Hepatic stellate cell (primary cell): ENCODE measurements around the gene P2RY13.

Source experiments
- DNase-seq: peaks from one replicate; pipeline ENCODE4 v3.0.0; 2011; ENCODE audit warnings: low spot score

Gene P2RY13

DNA sequence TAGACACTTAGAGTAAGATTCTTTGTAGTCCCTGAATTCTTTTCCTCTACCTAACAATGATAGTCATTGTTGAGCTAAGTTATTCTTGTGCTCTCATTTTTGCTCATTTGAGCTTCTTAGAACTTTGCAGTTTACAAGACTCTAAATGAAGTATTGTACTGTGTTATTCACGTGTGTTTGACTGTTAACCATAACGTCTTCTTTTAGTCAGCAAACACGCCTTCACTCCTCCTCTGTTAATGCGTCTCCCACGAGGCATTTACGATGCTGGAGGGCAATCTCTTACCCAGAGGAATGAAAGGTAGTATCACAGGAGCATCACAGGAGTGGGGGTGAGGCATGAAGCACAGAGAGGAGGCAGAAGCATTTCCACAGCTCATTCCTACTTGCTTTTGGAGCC, 36.2 kb downstream of the P2RY13 start:
- no peak for DNase-seq

DNA sequence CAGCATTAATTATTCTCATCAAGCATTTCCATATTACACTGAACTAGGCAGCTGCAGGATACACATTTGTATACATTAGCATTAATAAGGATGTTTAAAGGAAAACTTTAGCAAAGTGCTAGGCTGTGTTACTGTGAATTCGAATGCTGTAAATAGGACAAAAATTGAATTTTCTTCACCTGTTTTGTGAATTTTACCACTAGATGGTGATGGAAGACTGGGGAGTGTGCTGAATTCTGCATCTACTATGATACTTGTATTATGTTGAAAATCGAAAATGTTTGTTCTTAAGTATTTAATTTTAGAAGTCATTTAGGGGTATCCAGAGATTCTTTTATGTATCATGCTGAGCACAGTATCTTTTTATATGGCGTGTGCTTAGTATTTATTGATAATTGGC, 38.7 kb downstream of the P2RY13 start:
- DNase-seq = peak; percentile 26

DNA sequence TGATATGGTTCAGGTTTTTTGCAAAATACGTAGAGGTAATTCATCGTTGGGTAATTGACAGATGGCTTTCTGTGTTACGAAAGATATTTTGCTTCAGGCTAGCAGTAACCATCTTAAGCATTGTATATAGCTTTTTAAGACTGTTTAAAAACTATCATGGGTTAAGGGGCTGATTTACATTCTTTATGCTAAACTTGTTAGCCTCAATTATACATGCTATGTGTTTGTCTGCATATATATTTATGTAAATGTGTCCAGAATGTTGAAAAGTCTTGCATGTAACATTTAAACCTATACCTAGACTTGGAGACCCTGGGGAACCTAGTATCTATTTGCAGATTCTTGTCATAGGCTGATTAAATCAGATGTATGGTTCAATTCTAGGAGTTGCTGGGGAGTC, 39.9 kb downstream of the P2RY13 start:
- no peak for DNase-seq

DNA sequence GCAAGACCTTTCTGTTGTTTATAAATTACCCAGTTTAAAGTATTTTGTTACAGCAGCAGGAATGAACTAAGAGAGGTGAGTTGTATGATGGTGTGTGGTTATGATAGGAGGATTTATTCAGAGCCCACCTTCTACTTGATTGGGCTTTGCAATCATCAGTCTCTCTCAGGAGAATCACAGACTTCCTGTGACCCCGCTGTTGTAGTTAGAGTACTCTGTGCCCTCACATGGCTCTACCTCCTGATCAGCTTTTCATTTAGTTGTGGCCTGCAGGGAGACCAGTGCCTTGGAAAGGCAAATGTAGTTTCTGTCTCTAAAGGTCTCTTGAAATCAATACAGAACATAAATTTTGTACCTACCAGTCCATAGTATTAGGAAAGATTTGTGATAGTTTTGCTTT, 43.4 kb downstream of the P2RY13 start:
- DNase-seq = no peak

DNA sequence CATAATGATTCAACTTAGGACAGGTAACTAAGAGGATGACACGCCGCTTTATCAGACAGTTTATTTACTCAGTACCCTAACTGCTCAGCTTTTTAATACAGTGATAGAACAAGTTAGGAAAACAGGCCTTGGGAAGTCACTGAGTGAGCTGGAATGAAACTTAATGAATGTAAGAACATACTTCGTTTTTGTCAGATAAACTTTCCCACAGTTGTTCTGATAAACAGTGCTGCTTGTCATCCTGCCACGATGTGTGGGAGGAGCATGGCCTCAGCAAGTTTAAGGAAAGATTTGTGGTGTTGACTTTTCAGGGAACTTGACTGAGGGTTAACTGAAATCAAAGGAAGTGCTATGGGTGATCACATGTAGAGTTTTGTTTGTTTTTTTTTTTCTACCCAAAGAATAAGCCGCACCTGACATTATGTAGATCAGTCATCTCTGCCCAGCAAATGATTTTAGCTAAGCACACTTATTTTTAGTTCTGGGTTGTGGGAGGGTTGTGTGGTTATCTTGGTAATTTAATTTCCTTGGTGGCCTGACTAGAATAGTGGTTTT, 45.4 kb downstream of the P2RY13 start:
- DNase-seq = no peak

DNA sequence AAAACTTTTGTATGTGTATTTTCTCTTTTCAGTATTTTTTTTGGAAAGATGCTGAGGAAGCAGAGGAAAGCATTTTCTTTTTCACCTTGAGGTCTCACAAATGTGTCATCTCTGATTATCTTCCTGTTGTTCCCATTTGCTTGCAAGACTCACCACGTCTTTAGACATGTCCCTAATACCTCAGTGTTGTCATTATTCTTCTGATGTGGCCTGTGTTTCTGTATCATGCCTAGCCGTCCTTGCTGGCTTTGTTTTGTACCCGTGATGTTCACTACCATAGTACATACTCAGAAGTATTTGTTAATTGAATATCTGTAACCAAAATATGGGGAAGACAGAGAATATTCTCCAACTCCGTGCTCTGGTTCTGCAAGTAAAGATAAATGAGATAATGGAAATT, 46.0 kb downstream of the P2RY13 start:
- no peak for DNase-seq

DNA sequence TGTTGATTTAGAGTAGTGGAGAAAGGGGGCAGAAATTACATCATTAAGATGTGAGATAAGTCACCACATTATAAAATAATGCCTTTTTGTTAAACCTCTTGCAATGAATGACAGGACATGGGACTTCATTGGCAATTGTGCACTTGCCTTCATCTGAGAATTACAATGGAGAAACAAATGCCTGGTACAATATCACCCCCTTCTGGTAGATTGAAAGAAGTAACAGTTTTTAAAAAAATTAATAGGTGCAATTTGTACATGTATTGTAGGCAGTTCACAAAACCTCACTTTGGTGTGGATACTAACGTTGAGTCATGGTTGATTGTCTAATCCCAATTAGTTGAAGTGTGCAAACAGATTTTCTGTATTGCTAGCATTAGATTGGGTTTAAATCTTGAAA, 46.4 kb downstream of the P2RY13 start:
- peak; percentile 42 for DNase-seq

DNA sequence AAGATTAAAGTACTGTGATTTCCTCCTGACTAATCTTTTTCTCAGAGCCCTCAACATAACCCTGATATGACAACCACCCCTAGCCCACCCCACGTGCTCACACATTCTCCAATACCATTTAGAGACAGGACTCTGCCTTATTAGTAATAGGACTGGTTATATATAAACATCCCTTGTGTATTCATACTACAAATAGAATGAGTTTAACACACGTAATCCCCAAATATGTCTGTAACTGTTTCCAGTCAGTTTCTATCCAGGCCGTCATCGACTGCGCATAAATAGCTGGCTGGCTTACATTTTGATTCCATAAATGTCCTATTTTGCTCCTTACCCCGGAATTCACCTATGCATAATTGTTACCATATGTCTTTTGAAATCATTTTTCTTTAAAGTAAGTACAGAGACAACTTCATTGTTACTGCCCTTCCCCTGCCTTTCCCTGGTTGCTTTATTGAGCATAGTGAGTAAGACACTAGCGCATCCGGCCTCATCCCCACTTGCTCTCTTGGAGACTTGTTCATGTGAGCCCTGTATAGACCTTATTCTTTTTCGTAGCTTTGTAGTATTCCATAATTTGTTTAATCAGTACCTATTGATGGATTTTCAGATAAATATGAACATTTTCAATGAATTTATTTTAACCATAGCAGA, 47.6 kb downstream of the P2RY13 start:
- DNase-seq = peak; percentile 66

DNA sequence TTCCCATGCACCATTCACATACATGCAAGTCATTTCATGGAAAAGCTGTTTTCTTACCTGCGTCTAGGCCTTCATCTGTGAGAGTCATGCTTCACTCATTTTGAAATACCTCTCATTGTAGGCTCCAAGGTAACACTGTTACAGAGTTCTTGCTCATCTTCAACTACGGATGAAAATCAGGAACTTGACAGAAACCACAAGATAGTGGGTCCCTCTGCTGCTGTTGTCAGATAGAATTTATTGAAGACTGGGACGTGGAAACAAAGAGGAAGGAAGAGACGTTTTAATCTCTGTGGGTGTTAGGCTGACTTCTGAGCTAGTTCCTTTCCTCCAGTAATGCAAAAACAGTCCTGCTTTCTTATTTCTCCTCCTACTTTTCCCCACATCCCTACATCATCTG, 51.1 kb downstream of the P2RY13 start, which contains the start of gene P2RY14:
Gene P2RY14 (minus strand): TSS at position 313 of the 400 bp plus-strand sequence. CDS start 64,226 bp downstream, outside the sequence.
- DNase-seq = no peak

DNA sequence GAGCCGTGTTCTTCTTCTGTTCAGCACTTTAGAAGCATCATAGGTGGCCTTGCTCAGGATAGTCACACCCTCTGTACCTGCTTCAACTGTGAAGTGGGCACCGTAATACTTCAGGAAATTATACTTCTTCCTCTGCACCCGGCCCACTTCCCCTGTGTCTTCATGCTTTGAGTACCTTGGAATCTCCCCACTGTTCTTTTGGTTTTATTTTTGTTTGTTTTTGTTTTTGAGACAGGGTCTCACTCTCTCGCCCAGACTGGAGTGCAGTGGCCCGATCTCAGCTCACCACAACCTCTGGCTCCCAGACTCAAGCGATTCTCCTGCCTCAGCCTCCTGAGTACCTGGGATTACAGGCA, 52.7 kb downstream of the P2RY13 start:
- DNase-seq = no peak
